CD4-positive, alpha-beta T cell (primary cell): Measurements from ENCODE around the gene ARMC8. TPM values are rescaled to one million over a fixed set of nuclear protein-coding genes. Genes with fewer than 3 reads are reported as not detected.
A peak's percentile ranks its signal among the peaks of the same experiment; 100 is the strongest.

Experiments
- ATAC-seq: fragments of 200-7000 bp; cut with Tn5 transposase; one replicate; pipeline ENCODE4 v1.10.0; 2022; ENCODE audit warnings: mild to moderate bottlenecking; ENCODE audit not compliant: poor library complexity
- CTCF ChIA-PET: fragments of 350-600 bp; sonication (Branson Sonifier 250); formaldehyde crosslinking; loops from one replicate; lab custom pipeline; 2021; ENCODE audit warnings: antibody characterized with exemption, inconsistent platforms; lab: Charles Lee
- POLR2A ChIA-PET: fragments of 350-600 bp; sonication (Branson Sonifier 250); formaldehyde crosslinking; loops from one replicate; lab custom pipeline; 2021; ENCODE audit warnings: antibody characterized with exemption, inconsistent platforms; lab: Charles Lee
- DNase-seq, 14 experiments: peaks; one replicate each; pipeline ENCODE4 v3.0.0-alpha.2; 2013 to 2020; ENCODE audit warnings: mixed read lengths in 2 of 14
- H3K27ac ChIP-seq, 2 donors: one replicate each; pipeline versions ENCODE4 v1.5.1 to v1.7.0; 2013; ENCODE audit warnings: low read length in 2 of 2, low read depth in 1 of 2, mild to moderate bottlenecking in 1 of 2
- H3K27me3 ChIP-seq, 2 experiments: 1 replicate in 1 of 2; 2 replicates in 1 of 2; pipeline versions ENCODE4 v1.6.1 to v1.7.0; 2013; ENCODE audit warnings: low read length in 2 of 2, control low read depth in 1 of 2, mild to moderate bottlenecking in 1 of 2, moderate library complexity in 1 of 2; ENCODE audit not compliant: insufficient read depth in 2 of 2, control insufficient read depth in 1 of 2
- H3K36me3 ChIP-seq: one replicate; pipeline ENCODE4 v1.6.1; 2013; ENCODE audit warnings: low read length, control low read depth; ENCODE audit not compliant: insufficient read depth
- H3K4me1 ChIP-seq: one replicate; pipeline ENCODE4 v1.6.1; 2013; ENCODE audit warnings: low read length, control low read depth; ENCODE audit not compliant: insufficient read depth
- H3K4me3 ChIP-seq: one replicate; pipeline ENCODE4 v1.5.1; 2013; ENCODE audit warnings: mild to moderate bottlenecking, low read length, moderate library complexity
- H3K9me3 ChIP-seq, 2 experiments: 1 replicate in 1 of 2; 2 replicates in 1 of 2; pipeline versions ENCODE4 v1.6.1 to v1.7.0; 2013; ENCODE audit warnings: low read length in 2 of 2, mild to moderate bottlenecking in 2 of 2, control low read depth in 1 of 2, moderate library complexity in 1 of 2; ENCODE audit not compliant: control insufficient read depth in 1 of 2, insufficient read depth in 1 of 2
- H3K27ac Mint-ChIP-seq: one replicate; pipeline ENCODE4 v1.8.0; 2020; ENCODE audit warnings: mixed read lengths
- H3K27me3 Mint-ChIP-seq: one replicate; pipeline ENCODE4 v1.8.0; 2021; ENCODE audit warnings: mixed read lengths
- H3K36me3 Mint-ChIP-seq: one replicate; pipeline ENCODE4 v1.8.0; 2021; ENCODE audit warnings: low read depth, mixed read lengths
- H3K4me1 Mint-ChIP-seq: one replicate; pipeline ENCODE4 v1.8.0; 2021; ENCODE audit warnings: low read depth, mixed read lengths
- H3K4me3 Mint-ChIP-seq: one replicate; pipeline ENCODE4 v1.8.0; 2020; ENCODE audit warnings: mild to moderate bottlenecking, mixed read lengths
- H3K9me3 Mint-ChIP-seq: one replicate; pipeline ENCODE4 v1.8.0; 2020; ENCODE audit warnings: mixed read lengths
- intact Hi-C, 2 experiments: fragments of 100-400 bp; cut with DNase I in 1 of 2; cut with micrococcal nuclease in 1 of 2; formaldehyde crosslinking; loops; one replicate each; pipeline versions ENCODE4 v1.15.1 to v1.9.0; 2023 to 2025; cut with DNase I, micrococcal nuclease
- total RNA-seq, 174 experiments: library from RNA in 2 of 174; stranded (reverse) in 2 of 174; gene quantifications; one replicate each; pipeline ENCODE4 v1.2.3 and lab custom pipeline; 2021 to 2026
- TF ChIP-seq, protein P1 (sequence below): fragments of 200-600 bp; IDR thresholded peaks from one replicate; pipeline ENCODE4 v1.8.0; 2022; ENCODE audit warnings: antibody characterized with exemption, mild to moderate bottlenecking

Gene ARMC8
- total RNA-seq, 2 experiments from 2014 or later: 62.8 to 62.9 TPM

DNA sequence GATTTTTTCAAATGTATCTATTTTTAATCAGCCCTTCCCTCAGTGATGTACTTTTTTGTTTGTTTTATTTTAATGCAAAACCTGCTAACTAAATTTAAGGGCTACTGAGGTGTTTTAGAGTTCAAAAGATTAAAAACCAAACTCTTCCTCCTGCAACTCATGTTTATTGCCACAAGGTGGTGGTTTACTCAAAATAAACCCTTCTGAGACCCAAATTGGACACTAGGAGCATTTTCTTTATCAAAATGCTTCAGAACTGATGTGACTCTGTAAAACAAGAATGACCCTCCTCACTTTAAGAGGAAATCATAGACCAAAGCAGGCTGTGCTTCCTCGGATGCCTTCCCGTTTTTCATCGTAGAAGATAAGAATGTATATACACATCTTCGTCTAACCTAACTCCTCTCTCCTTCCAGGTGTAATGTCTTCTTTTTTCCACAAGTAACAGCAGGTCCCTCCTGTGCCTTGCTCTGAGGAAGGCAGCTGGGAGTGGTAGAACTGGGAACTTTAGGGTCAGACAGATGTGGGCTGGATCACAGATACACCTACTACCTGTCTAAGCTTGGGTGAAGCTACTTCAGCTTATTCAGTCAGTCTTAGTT lies 145.5 kb downstream of the ARMC8 start:
- Mint-ChIP-seq H3K27ac (no peak overlapping the region), H3K9me3 (no peaks in the 10 kb centered on the region), H3K4me3 (peak overlapping the region; percentile 77), H3K27me3 (no peaks in the 10 kb centered on the region), H3K4me1 (peaks cover 28% of the 10 kb centered on the region), H3K36me3 (peaks cover 3% of the 10 kb centered on the region)
- TF ChIP-seq, protein P1, sequence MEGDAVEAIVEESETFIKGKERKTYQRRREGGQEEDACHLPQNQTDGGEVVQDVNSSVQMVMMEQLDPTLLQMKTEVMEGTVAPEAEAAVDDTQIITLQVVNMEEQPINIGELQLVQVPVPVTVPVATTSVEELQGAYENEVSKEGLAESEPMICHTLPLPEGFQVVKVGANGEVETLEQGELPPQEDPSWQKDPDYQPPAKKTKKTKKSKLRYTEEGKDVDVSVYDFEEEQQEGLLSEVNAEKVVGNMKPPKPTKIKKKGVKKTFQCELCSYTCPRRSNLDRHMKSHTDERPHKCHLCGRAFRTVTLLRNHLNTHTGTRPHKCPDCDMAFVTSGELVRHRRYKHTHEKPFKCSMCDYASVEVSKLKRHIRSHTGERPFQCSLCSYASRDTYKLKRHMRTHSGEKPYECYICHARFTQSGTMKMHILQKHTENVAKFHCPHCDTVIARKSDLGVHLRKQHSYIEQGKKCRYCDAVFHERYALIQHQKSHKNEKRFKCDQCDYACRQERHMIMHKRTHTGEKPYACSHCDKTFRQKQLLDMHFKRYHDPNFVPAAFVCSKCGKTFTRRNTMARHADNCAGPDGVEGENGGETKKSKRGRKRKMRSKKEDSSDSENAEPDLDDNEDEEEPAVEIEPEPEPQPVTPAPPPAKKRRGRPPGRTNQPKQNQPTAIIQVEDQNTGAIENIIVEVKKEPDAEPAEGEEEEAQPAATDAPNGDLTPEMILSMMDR: peak; percentile 50
- H3K4me3 ChIP-seq: no peak overlapping the region
- CTCF ChIA-PET: no interaction called here
- DNase-seq (peak in 3 of 14 experiments; percentile 20 to 50 (median 47)), ATAC-seq (no peak)
- peaks cover 18% of the 10 kb centered on the region for H3K4me1 ChIP-seq
- H3K36me3 ChIP-seq: no peaks in the 10 kb centered on the region
- POLR2A ChIA-PET: no interaction called here
- H3K9me3 ChIP-seq: no peaks in the 10 kb centered on the region
- H3K27me3 ChIP-seq: no peaks in the 10 kb centered on the region
- no peak overlapping the region for H3K27ac ChIP-seq
- intact Hi-C loops: loop anchor here (5.0 to 10.0 kb wide), 5 partner anchors 145 to 1012 kb away; partner anchors contain the start of genes ARMC8 (in 1 of the 2), CEP70 (in 1 of the 2) and MRPS22 (in 1 of the 2)

GRCh38 chr3:138334608-138335007 lies 147.5 kb downstream of the ARMC8 start:
- Histone ChIP-seq H3K4me3 (no peak overlapping the region), H3K36me3 (no peaks in the 10 kb centered on the region), H3K4me1 (peaks cover 5% of the 10 kb centered on the region), H3K27ac (no peak overlapping the region), H3K9me3 (no peaks in the 10 kb centered on the region), H3K27me3 (no peaks in the 10 kb centered on the region)
- intact Hi-C loops: loop anchor here (5.0 to 10.0 kb wide), 5 partner anchors 147 to 1010 kb away; partner anchors contain the start of genes ARMC8 (in 1 of the 2), CEP70 (in 1 of the 2) and MRPS22 (in 1 of the 2)
- DNase-seq (no peak), ATAC-seq (no peak)
- H3K36me3 Mint-ChIP-seq: no peaks in the 10 kb centered on the region
- no peak overlapping the region for H3K27ac Mint-ChIP-seq
- no peak overlapping the region for H3K4me3 Mint-ChIP-seq
- CTCF ChIA-PET: interaction anchor here (0.5 to 1.1 kb wide), 2 partner anchors 9 to 65 kb away, joined by 4 to 5 read pairs; no protein-coding TSS in a partner anchor
- no peaks in the 10 kb centered on the region for H3K27me3 Mint-ChIP-seq
- peaks cover 11% of the 10 kb centered on the region for H3K4me1 Mint-ChIP-seq
- TF ChIP-seq, protein P1: no peak
- no peaks in the 10 kb centered on the region for H3K9me3 Mint-ChIP-seq
- POLR2A ChIA-PET: no interaction called here

- Mint-ChIP-seq H3K4me3 (no peak overlapping the region), H3K4me1 (peaks cover 4% of the 10 kb centered on the region), H3K27ac (no peak overlapping the region), H3K9me3 (no peaks in the 10 kb centered on the region), H3K36me3 (no peaks in the 10 kb centered on the region), H3K27me3 (no peaks in the 10 kb centered on the region)
- TF ChIP-seq, protein P1: no peak
- ATAC-seq (no peak), DNase-seq (no peak)
- intact Hi-C loops: loop anchor here (10.0 kb wide), 3 partner anchors 258 to 1008 kb away; partner anchors contain the start of genes CEP70 (in 1 of the 2) and MRPS22 (in 1 of the 2)
- no peaks in the 10 kb centered on the region for H3K27me3 ChIP-seq
- no peaks in the 10 kb centered on the region for H3K36me3 ChIP-seq
- H3K4me3 ChIP-seq: no peak overlapping the region
- no peaks in the 10 kb centered on the region for H3K4me1 ChIP-seq
- no peaks in the 10 kb centered on the region for H3K9me3 ChIP-seq
- ChIA-PET CTCF (no interaction called here), POLR2A (interaction anchor here (0.9 kb wide), 1 partner anchor 162 kb away, joined by 3 read pairs; the partner anchor contains the start of gene DBR1)
- no peak overlapping the region for H3K27ac ChIP-seq
Measured at GRCh38 chr3:138336454-138336999, 149.4 kb downstream of the ARMC8 start.
